ENCODE data around the gene FILIP1L.

The FILIP1L gene

GRCh38 chr3:99910752-99911290 lies 203.5 kb downstream of the FILIP1L start:
- H2AFZ ChIP-seq (ENCODE audit: low read length), result no peak overlapping the region
- no peak overlapping the region for H3K27ac ChIP-seq (ENCODE audit: low read length)
- no peak overlapping the region for H3K9ac ChIP-seq (ENCODE audit: low read length)
- H3K9me2 ChIP-seq (replicated peaks; ENCODE audit: insufficient read depth, low read length), result no peaks in the 10 kb centered on the region
- no peaks in the 10 kb centered on the region for H3F3A ChIP-seq (ENCODE audit: insufficient read depth, low read length)
- H3K4me1 ChIP-seq (ENCODE audit: low read length), result peaks cover 11% of the 10 kb centered on the region
- H3K36me3 ChIP-seq (replicated peaks; ENCODE audit: insufficient read depth, low read length), result no peaks in the 10 kb centered on the region
- DNase-seq, result no peak
- no peaks in the 10 kb centered on the region for H3K79me2 ChIP-seq (ENCODE audit: low read length)
- TF ChIP-seq EZH2phosphoT487 (IDR thresholded peaks at IDR 0.05; ENCODE audit: low read length) (no peak), EZH2 (optimal IDR thresholded peaks at IDR 0.05; ENCODE audit: low read depth, low read length) (no peak), CTCF (IDR thresholded peaks at IDR 0.05; ENCODE audit: low read length) (no peak)
- H3K9me3 ChIP-seq (replicated peaks; ENCODE audit: insufficient read depth, low read length), result no peaks in the 10 kb centered on the region
- no peak overlapping the region for H3K4me2 ChIP-seq (ENCODE audit: low read depth, low read length)
- H4K20me1 ChIP-seq (ENCODE audit: insufficient read depth, low read length), result no peaks in the 10 kb centered on the region
- no peaks in the 10 kb centered on the region for H3K27me3 ChIP-seq (replicated peaks; ENCODE audit: insufficient read depth, low read length)
- H3K4me3 ChIP-seq (ENCODE audit: low read length), result no peak overlapping the region

GRCh38 chr3:99909714-99910495 lies 204.4 kb downstream of the FILIP1L start:
- Histone ChIP-seq H3K4me2 (ENCODE audit: low read depth, low read length) (no peak overlapping the region), H3K27me3 (replicated peaks; ENCODE audit: insufficient read depth, low read length) (no peaks in the 10 kb centered on the region), H3K9me2 (replicated peaks; ENCODE audit: insufficient read depth, low read length) (no peaks in the 10 kb centered on the region), H3K79me2 (ENCODE audit: low read length) (no peaks in the 10 kb centered on the region), H3K4me3 (ENCODE audit: low read length) (no peak overlapping the region), H3K4me1 (ENCODE audit: low read length) (peaks cover 11% of the 10 kb centered on the region), H3K9ac (ENCODE audit: low read length) (no peak overlapping the region), H4K20me1 (ENCODE audit: insufficient read depth, low read length) (no peaks in the 10 kb centered on the region), H3K27ac (ENCODE audit: low read length) (no peak overlapping the region), H3F3A (ENCODE audit: insufficient read depth, low read length) (no peaks in the 10 kb centered on the region), H3K9me3 (replicated peaks; ENCODE audit: insufficient read depth, low read length) (no peaks in the 10 kb centered on the region), H3K36me3 (replicated peaks; ENCODE audit: insufficient read depth, low read length) (no peaks in the 10 kb centered on the region), H2AFZ (ENCODE audit: low read length) (no peak overlapping the region)
- DNase-seq, result no peak
- no peak for TF ChIP-seq EZH2 (optimal IDR thresholded peaks at IDR 0.05; ENCODE audit: low read depth, low read length)
- TF ChIP-seq CTCF (IDR thresholded peaks at IDR 0.05; ENCODE audit: low read length), result no peak
- no peak for TF ChIP-seq EZH2phosphoT487 (IDR thresholded peaks at IDR 0.05; ENCODE audit: low read length)

GRCh38 chr3:99907959-99908544 lies 206.2 kb downstream of the FILIP1L start:
- Histone ChIP-seq H3K4me2 (ENCODE audit: low read depth, low read length) (peak overlapping the region; percentile 30), H3K9ac (ENCODE audit: low read length) (no peak overlapping the region), H3K4me3 (ENCODE audit: low read length) (no peak overlapping the region), H3K27ac (ENCODE audit: low read length) (no peak overlapping the region), H3K9me3 (replicated peaks; ENCODE audit: insufficient read depth, low read length) (no peaks in the 10 kb centered on the region), H4K20me1 (ENCODE audit: insufficient read depth, low read length) (no peaks in the 10 kb centered on the region), H3K79me2 (ENCODE audit: low read length) (no peaks in the 10 kb centered on the region), H2AFZ (ENCODE audit: low read length) (no peak overlapping the region), H3K4me1 (ENCODE audit: low read length) (peaks cover 11% of the 10 kb centered on the region), H3K27me3 (replicated peaks; ENCODE audit: insufficient read depth, low read length) (no peaks in the 10 kb centered on the region), H3K36me3 (replicated peaks; ENCODE audit: insufficient read depth, low read length) (no peaks in the 10 kb centered on the region), H3K9me2 (replicated peaks; ENCODE audit: insufficient read depth, low read length) (no peaks in the 10 kb centered on the region), H3F3A (ENCODE audit: insufficient read depth, low read length) (no peaks in the 10 kb centered on the region)
- DNase-seq, result peak; percentile 67
- TF ChIP-seq EZH2 (optimal IDR thresholded peaks at IDR 0.05; ENCODE audit: low read depth, low read length) (no peak), EZH2phosphoT487 (IDR thresholded peaks at IDR 0.05; ENCODE audit: low read length) (no peak), CTCF (IDR thresholded peaks at IDR 0.05; ENCODE audit: low read length) (no peak)

All from MM.1S (cell line).